Spleen (tissue), 11 donors: ENCODE results near the gene BGLAP. TPM values are rescaled to one million over a fixed set of nuclear protein-coding genes. Genes with fewer than 3 reads are reported as not detected.
A peak's percentile ranks its signal among the peaks of the same experiment; 100 is the strongest.

Experiments
- DNase-seq: peaks from one replicate; pipeline ENCODE4 v3.0.0-alpha.2; 2020
- H3K27ac ChIP-seq, 8 donors: fragments of 200-600 bp; sonication (generic) in 7 of 8; 1 replicate in 4 of 8; 2 replicates in 4 of 8; pipeline versions ENCODE4 v1.5.0 to v1.8.0; 2016 to 2021; ENCODE audit warnings: inconsistent platforms in 4 of 8, mild to moderate bottlenecking in 4 of 8, moderate library complexity in 1 of 8
- H3K27me3 ChIP-seq, 7 donors: fragments of 200-600 bp; sonication (generic) in 6 of 7; replicated peaks in 1 of 7; 1 replicate in 4 of 7; 2 replicates in 3 of 7; pipeline versions ENCODE4 v1.5.0 to v1.8.0; 2016 to 2021; ENCODE audit warnings: inconsistent platforms in 3 of 7, mild to moderate bottlenecking in 1 of 7
- H3K36me3 ChIP-seq, 6 donors: fragments of 200-600 bp; sonication (generic) in 5 of 6; 1 replicate in 4 of 6; 2 replicates in 2 of 6; pipeline versions ENCODE4 v1.5.0 to v1.8.0; 2016 to 2021; ENCODE audit warnings: inconsistent platforms in 2 of 6
- H3K4me1 ChIP-seq, 6 donors: fragments of 200-600 bp; sonication (generic) in 5 of 6; 1 replicate in 3 of 6; 2 replicates in 3 of 6; pipeline versions ENCODE4 v1.5.0 to v1.8.0; 2016 to 2021; ENCODE audit warnings: inconsistent platforms in 3 of 6
- H3K4me3 ChIP-seq, 8 donors: fragments of 200-600 bp; sonication (generic) in 7 of 8; 1 replicate in 4 of 8; 2 replicates in 4 of 8; pipeline versions ENCODE4 v1.5.0 to v1.8.0; 2016 to 2021; ENCODE audit warnings: inconsistent platforms in 4 of 8, mild to moderate bottlenecking in 4 of 8, moderate library complexity in 2 of 8
- H3K9me3 ChIP-seq, 8 donors: fragments of 200-600 bp; sonication (generic) in 7 of 8; 1 replicate in 4 of 8; 2 replicates in 4 of 8; pipeline versions ENCODE4 v1.5.0 to v1.8.0; 2016 to 2021; ENCODE audit warnings: inconsistent platforms in 4 of 8
- POLR2A ChIP-seq, 3 donors: fragments of 450-650 bp; IDR thresholded peaks; one replicate each; pipeline ENCODE4 v1.5.1; 2017; ENCODE audit warnings: antibody characterized with exemption in 3 of 3, mild to moderate bottlenecking in 1 of 3
- POLR2AphosphoS5 ChIP-seq, 3 donors: sonication (generic); formaldehyde crosslinking; IDR thresholded peaks; one replicate each; pipeline ENCODE4 v1.5.1; 2017; ENCODE audit warnings: antibody characterized with exemption in 3 of 3
- WGBS, 5 donors: extraction: QIAGEN DNeasy Blood & Tissue Kit in 3 of 5; methylation state at CpG; one replicate each; pipeline versions ENCODE4 v1.1.5 to v1.1.7; 2013 to 2018; 5-methylcytosine and 5-hydroxymethylcytosine counted together
- intact Hi-C: fragments of 100-400 bp; cut with DNase I; formaldehyde crosslinking; loops from one replicate; pipeline ENCODE4 v1.15.0; 2023; ENCODE audit warnings: low total_unique reads
- polyA plus RNA-seq, 3 donors: library from polyadenylated mRNA; stranded (reverse); fragments of 200-250 nt; gene quantifications; one replicate each; pipeline ENCODE4 v1.2.1, GENCODE V29; 2013
- total RNA-seq, 7 donors: library from RNA; depleted of rRNA in 3 of 7; stranded (reverse); fragments of >200 nt in 3 of 7; fragmentation: NEBNext Ultra II Directional in 4 of 7; extraction: Animal tissue kit (Norgen Biotek cat#: 25700) in 4 of 7; gene quantifications; one replicate each; pipeline versions ENCODE4 v1.1.0 to v1.2.1, GENCODE V29; 2016 to 2021
- TF ChIP-seq, protein P1 (sequence below), 11 experiments: fragments of 200-600 bp in 7 of 11; fragments of 450-650 bp in 4 of 11; sonication (generic) in 4 of 11; IDR thresholded peaks in 8 of 11; conservative IDR thresholded peaks in 3 of 11; 1 replicate in 7 of 11; 2 replicates in 4 of 11; pipeline versions ENCODE4 v1.4.0 to v1.8.0; 2016 to 2021; ENCODE audit warnings: antibody characterized with exemption in 11 of 11, inconsistent platforms in 4 of 11, mild to moderate bottlenecking in 1 of 11
- donor health status: healthy with polysubstance abuse.
- donor health status: DM: no; HTN: no; CAD: no; lungs with moderate emphysema.
- donor health status: DM: no; HTN: no; CAD: no.
- donor health status: Bipolar disorder and iron deficiency.
- donor health status: healthy.
- donor health status: DM: no; HTN: no; CAD: no.
- donor health status: DM: yes; HTN: yes; CAD: no.

The BGLAP gene
- total and polyA plus RNA-seq, 10 donors, result 1.7 to 6.0 (median 2.4) TPM

- Histone ChIP-seq H3K9me3 (no peaks in the 10 kb centered on the region), H3K27me3 (peaks cover 0 to 30% (median 12%) of the 10 kb centered on the region in 7 donors), H3K4me1 (peaks cover 11 to 53% (median 21%) of the 10 kb centered on the region in 6 donors), H3K4me3 (no peak overlapping the region), H3K36me3 (peaks cover 0 to 46% (median 44%) of the 10 kb centered on the region in 6 donors), H3K27ac (no peak overlapping the region)
- TF ChIP-seq, protein P1, sequence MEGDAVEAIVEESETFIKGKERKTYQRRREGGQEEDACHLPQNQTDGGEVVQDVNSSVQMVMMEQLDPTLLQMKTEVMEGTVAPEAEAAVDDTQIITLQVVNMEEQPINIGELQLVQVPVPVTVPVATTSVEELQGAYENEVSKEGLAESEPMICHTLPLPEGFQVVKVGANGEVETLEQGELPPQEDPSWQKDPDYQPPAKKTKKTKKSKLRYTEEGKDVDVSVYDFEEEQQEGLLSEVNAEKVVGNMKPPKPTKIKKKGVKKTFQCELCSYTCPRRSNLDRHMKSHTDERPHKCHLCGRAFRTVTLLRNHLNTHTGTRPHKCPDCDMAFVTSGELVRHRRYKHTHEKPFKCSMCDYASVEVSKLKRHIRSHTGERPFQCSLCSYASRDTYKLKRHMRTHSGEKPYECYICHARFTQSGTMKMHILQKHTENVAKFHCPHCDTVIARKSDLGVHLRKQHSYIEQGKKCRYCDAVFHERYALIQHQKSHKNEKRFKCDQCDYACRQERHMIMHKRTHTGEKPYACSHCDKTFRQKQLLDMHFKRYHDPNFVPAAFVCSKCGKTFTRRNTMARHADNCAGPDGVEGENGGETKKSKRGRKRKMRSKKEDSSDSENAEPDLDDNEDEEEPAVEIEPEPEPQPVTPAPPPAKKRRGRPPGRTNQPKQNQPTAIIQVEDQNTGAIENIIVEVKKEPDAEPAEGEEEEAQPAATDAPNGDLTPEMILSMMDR (IDR thresholded peaks at IDR 0.05 in 8 of 11, conservative IDR thresholded peaks at IDR 0.05 in 3 of 11), result no peak
- no peak for TF ChIP-seq POLR2A (IDR thresholded peaks at IDR 0.05)
- no peak for DNase-seq
- intact Hi-C loops, result no loop called here
- WGBS, 5 donors, result 76 to 97% (median 86%) methylated on average over 3 to 4 of the region's 4 CpGs
Observed at GRCh38 chr1:156248323-156248683, 6.3 kb downstream of the BGLAP start.

DNA sequence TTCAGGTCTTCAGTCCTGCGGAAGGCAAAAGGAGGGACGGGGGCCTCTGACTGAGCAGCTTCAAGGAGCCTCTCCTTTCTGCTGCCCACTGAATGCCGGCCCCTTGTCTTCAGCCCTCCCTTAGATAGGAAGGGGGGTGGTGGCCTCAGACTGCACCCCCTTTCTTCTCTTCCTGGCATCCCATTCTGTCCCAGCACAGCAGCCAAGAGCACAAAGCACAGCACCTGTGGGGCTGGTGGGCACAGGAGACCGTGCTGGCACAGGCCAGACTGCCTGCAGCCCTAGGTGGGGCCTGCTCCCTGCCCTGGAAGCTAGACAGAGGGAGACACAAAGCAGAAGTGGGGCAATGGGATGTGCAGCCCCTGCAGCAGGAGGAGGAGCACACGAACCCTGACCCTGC, 7.6 kb downstream of the BGLAP start:
- H3K27me3 ChIP-seq, result peaks cover 0 to 23% (median 12%) of the 10 kb centered on the region in 7 donors
- H3K9me3 ChIP-seq, result no peaks in the 10 kb centered on the region
- peaks cover 11 to 53% (median 21%) of the 10 kb centered on the region in 6 donors for H3K4me1 ChIP-seq
- DNase-seq, result no peak
- H3K36me3 ChIP-seq, result peaks cover 0 to 59% (median 57%) of the 10 kb centered on the region in 6 donors
- no peak overlapping the region for H3K27ac ChIP-seq
- peak in 1 of 3 donors; percentile 42 for TF ChIP-seq POLR2AphosphoS5 (IDR thresholded peaks at IDR 0.05)
- TF ChIP-seq POLR2A (IDR thresholded peaks at IDR 0.05), result no peak
- TF ChIP-seq, protein P1 (IDR thresholded peaks at IDR 0.05 in 8 of 11, conservative IDR thresholded peaks at IDR 0.05 in 3 of 11), result no peak
- WGBS, 5 donors, result 80 to 93% (median 87%) methylated on average over 5 of the region's 5 CpGs
- intact Hi-C loops, result no loop called here
- no peak overlapping the region for H3K4me3 ChIP-seq

DNA sequence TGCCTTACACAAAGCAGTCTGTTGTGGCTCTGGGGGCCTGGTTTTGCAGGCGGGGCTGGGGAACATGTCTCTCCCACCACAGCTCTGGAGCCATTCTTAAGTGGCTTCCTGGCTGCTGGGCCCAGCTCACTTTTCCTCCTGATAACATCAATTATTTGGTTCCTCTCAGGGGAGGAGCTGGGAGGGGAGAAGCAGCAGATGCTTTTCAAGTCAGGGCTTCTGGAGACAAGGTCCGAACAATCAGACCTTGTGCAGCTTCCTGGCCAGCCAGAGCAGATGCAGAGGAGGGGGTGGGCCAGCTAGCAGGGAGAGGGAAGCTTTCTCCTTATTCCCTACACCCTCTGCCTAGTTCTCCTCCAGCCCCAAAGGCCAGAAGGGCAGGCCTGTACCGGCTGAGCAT, 9.5 kb downstream of the BGLAP start:
- H3K27me3 ChIP-seq, result peaks cover 0 to 3% (median 0%) of the 10 kb centered on the region in 7 donors
- intact Hi-C loops, result no loop called here
- WGBS, 5 donors, result 37 to 56% (median 38%) methylated on average over 3 of the region's 3 CpGs
- DNase-seq, result no peak
- no peaks in the 10 kb centered on the region for H3K9me3 ChIP-seq
- no peak for TF ChIP-seq POLR2A (IDR thresholded peaks at IDR 0.05)
- TF ChIP-seq, protein P1 (IDR thresholded peaks at IDR 0.05 in 8 of 11, conservative IDR thresholded peaks at IDR 0.05 in 3 of 11), result no peak
- TF ChIP-seq POLR2AphosphoS5 (IDR thresholded peaks at IDR 0.05), result peak in 1 of 3 donors; percentile 45
- H3K36me3 ChIP-seq, result peaks cover 0 to 79% (median 72%) of the 10 kb centered on the region in 6 donors
- H3K4me1 ChIP-seq, result peaks cover 0 to 35% (median 5%) of the 10 kb centered on the region in 6 donors
- peak overlapping the region in 2 of 8 donors; percentile 0 to 18 for H3K27ac ChIP-seq
- H3K4me3 ChIP-seq, result no peak overlapping the region

DNA sequence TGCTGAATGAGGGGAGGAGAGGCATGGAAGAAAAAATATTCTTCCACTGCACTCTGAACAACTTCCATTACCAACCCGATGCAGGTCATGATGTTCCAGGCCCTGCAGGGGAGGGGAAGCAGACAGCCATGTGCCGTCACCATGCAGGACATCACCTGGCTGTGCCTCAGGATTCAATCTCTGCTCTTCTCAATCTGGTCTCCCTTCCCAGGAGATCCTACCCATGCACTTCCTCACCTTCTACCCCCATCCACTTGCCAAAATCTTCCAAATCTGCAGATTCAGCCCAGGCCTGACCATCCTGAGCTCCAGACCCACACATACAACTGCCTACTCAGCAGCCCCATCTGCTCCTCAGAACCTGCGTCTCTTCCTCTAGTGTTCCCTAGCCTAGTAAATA, 11.7 kb downstream of the BGLAP start:
- intact Hi-C loops, result no loop called here
- Histone ChIP-seq H3K36me3 (peaks cover 0 to 100% (median 93%) of the 10 kb centered on the region in 6 donors), H3K9me3 (no peaks in the 10 kb centered on the region), H3K27me3 (no peaks in the 10 kb centered on the region), H3K4me1 (peaks cover 0 to 21% (median 5%) of the 10 kb centered on the region in 6 donors), H3K4me3 (no peak overlapping the region), H3K27ac (no peak overlapping the region)
- TF ChIP-seq, protein P1 (IDR thresholded peaks at IDR 0.05 in 8 of 11, conservative IDR thresholded peaks at IDR 0.05 in 3 of 11), result no peak
- TF ChIP-seq POLR2AphosphoS5 (IDR thresholded peaks at IDR 0.05), result no peak
- no peak for DNase-seq
- WGBS, 5 donors, result 88 to 99% (median 95%) methylated on average over 3 of the region's 3 CpGs
